ENCODE data around the gene ARID2. TPM values are rescaled to one million over a fixed set of nuclear protein-coding genes. Genes with fewer than 3 reads are reported as not detected.

The ARID2 gene
- total and polyA plus RNA-seq, 2 of the 4 experiments (the other 2 are of a cell fraction) = 5.4 to 28.1 TPM

GRCh38 chr12:45713078-45713477 is 16.4 kb upstream of the ARID2 start:
- in situ Hi-C loops (cut with MboI; ENCODE audit: low sequenced_read_pairs) = no loop called here
- TF ChIP-seq FOS (IDR thresholded peaks at IDR 0.05; ENCODE audit: low read depth, low read length) = no peak
- no peak for TF ChIP-seq BHLHE40 (IDR thresholded peaks at IDR 0.05; ENCODE audit: low read depth, low read length)
- no peak for TF ChIP-seq NFE2L2 (IDR thresholded peaks at IDR 0.05; ENCODE audit: low read depth, low read length)
- no peak for TF ChIP-seq CEBPB (IDR thresholded peaks at IDR 0.05; ENCODE audit: low read depth, low read length)
- TF ChIP-seq POLR2A (IDR thresholded peaks at IDR 0.05; ENCODE audit: low read depth, low read length) = no peak
- TF ChIP-seq ELK1 (IDR thresholded peaks at IDR 0.05; ENCODE audit: borderline replicate concordance, low read depth, low read length) = no peak
- Histone ChIP-seq H3K9ac (ENCODE audit: low read depth, low read length) (no peak overlapping the region), H3K14ac (replicated peaks; ENCODE audit: low read depth, low read length) (no peak overlapping the region), H3K36me3 (ENCODE audit: control insufficient read depth, insufficient read depth, low read length) (no peaks in the 10 kb centered on the region), H4K20me1 (ENCODE audit: insufficient read depth, low read length) (no peaks in the 10 kb centered on the region), H3K4ac (ENCODE audit: low read depth, low read length) (no peak overlapping the region), H3K4me2 (ENCODE audit: low read depth, low read length) (no peak overlapping the region), H2BK120ac (ENCODE audit: low read depth, low read length) (no peak overlapping the region), H3K79me1 (ENCODE audit: low read depth in 1 of 2, low read length in 2 of 2) (peaks cover 0 to 4% of the 10 kb centered on the region in 2 experiments; a peak in 3 of 4 replicates), H3K4me3 (ENCODE audit: insufficient read depth, low read depth, low read length) (no peak overlapping the region), H2AK9ac (replicated peaks; ENCODE audit: low read depth, low read length, poor library complexity) (no peak overlapping the region), H4K91ac (ENCODE audit: insufficient read depth, low read depth, low read length) (no peak overlapping the region), H3K9me1 (ENCODE audit: insufficient read depth, low read length) (no peaks in the 10 kb centered on the region; the same call in 1 of the 2 replicates), H2BK20ac (ENCODE audit: low read depth, low read length) (no peak overlapping the region), H3K9me3 (ENCODE audit: control insufficient read depth, insufficient read depth, low read length) (no peaks in the 10 kb centered on the region), H3K56ac (ENCODE audit: extremely low read depth, insufficient read depth, low read length) (no peak overlapping the region), H3K23ac (ENCODE audit: low read depth, low read length) (no peak overlapping the region), H2BK5ac (ENCODE audit: low read depth, low read length, poor library complexity, severe bottlenecking) (no peak overlapping the region), H2BK15ac (ENCODE audit: low read depth, low read length) (no peak overlapping the region), H2AFZ (replicated peaks; ENCODE audit: low read length, poor library complexity) (no peak overlapping the region), H4K5ac (ENCODE audit: low read depth, low read length) (no peak overlapping the region), H2AK5ac (ENCODE audit: low read depth, low read length) (no peak overlapping the region), H3K27ac (ENCODE audit: insufficient read depth, low read length) (no peak overlapping the region), H3K27me3 (ENCODE audit: control insufficient read depth, insufficient read depth, low read length) (no peaks in the 10 kb centered on the region), H3K4me1 (ENCODE audit: control insufficient read depth, insufficient read depth, low read length) (no peaks in the 10 kb centered on the region), H4K8ac (ENCODE audit: low read depth in 2 of 2, low read length in 2 of 2) (no peak overlapping the region), H3K18ac (ENCODE audit: low read depth, low read length) (no peak overlapping the region)
- ChIA-PET POLR2A (ENCODE audit: unreplicated experiment) (no interaction called here), CTCF (interaction anchor here (0.5 kb wide), 1 partner anchor 7 kb away, joined by 3 read pairs; no protein-coding TSS in a partner anchor)
- ATAC-seq (ENCODE audit: low read depth) (peak; percentile 32; the same call in 1 of the 2 replicates), DNase-seq (peak; percentile 51)
- BruUV-seq (replicated peaks) = no TSS peak
- intact Hi-C loops (cut with micrococcal nuclease) = no loop called here
- dilution Hi-C loops (cut with HindIII; ENCODE audit: low sequenced_read_pairs, unreplicated experiment) = no loop called here
- WGBS, 2 experiments (ENCODE audit: extremely low coverage in 2 of 2, insufficient read length in 1 of 2) = no CpG with 5 or more reads among the region's 2 CpGs
